OCI-LY1 (cell line): ENCODE results near the gene COBL.

Experiments
- CTCF ChIP-seq: fragments of 200-600 bp; sonication (generic), shearing (Covaris generic); IDR thresholded peaks from 2 replicates; pipeline ENCODE4 v1.5.1; 2017; ENCODE audit warnings: mild to moderate bottlenecking, antibody characterized with exemption, low read length, moderate library complexity, mixed read lengths
- EZH2 ChIP-seq: fragments of 200-600 bp; sonication (generic), shearing (Covaris generic); IDR thresholded peaks from 2 replicates; pipeline ENCODE4 v1.8.0; 2017; ENCODE audit warnings: borderline replicate concordance, mixed run types, mild to moderate bottlenecking, antibody characterized with exemption, low read length, moderate library complexity, mixed read lengths

GRCh38 chr7:51246258-51247245 is 70.1 kb downstream of the COBL start:
- TF ChIP-seq CTCF (no peak), EZH2 (no peak)
